Fibroblast of lung (primary cell): ENCODE results near the gene ZNF862. TPM values are rescaled to one million over a fixed set of nuclear protein-coding genes. Genes with fewer than 3 reads are reported as not detected.

Source experiments
- DNase-seq, 2 donors: peaks; one replicate each; pipeline versions ENCODE4 v3.0.0 to v3.0.0-alpha.2; 2010; ENCODE audit warnings: low read depth in 2 of 2
- H2AFZ ChIP-seq: 2 replicates; pipeline ENCODE4 v1.5.1; 2012; ENCODE audit warnings: low read length, control low read depth, inconsistent platforms
- H3K27ac ChIP-seq: 2 replicates; pipeline ENCODE4 v1.5.1; 2011; ENCODE audit warnings: low read length, control low read depth; ENCODE audit not compliant: insufficient read depth
- H3K27me3 ChIP-seq: 2 replicates; pipeline ENCODE4 v1.5.1; 2011; ENCODE audit warnings: mild to moderate bottlenecking, low read length; ENCODE audit not compliant: control insufficient read depth, insufficient read depth
- H3K36me3 ChIP-seq: 2 replicates; pipeline ENCODE4 v1.5.1; 2011; ENCODE audit warnings: low read length; ENCODE audit not compliant: control insufficient read depth, insufficient read depth
- H3K4me1 ChIP-seq: 2 replicates; pipeline ENCODE4 v1.5.1; 2011; ENCODE audit warnings: low read length; ENCODE audit not compliant: control insufficient read depth, insufficient read depth; ENCODE audit errors: extremely low read depth
- H3K4me2 ChIP-seq: 2 replicates; pipeline ENCODE4 v1.5.1; 2011; ENCODE audit warnings: low read length, control low read depth; ENCODE audit not compliant: insufficient read depth; ENCODE audit errors: extremely low read depth
- H3K4me3 ChIP-seq, 4 experiments: fragments of 200-600 bp in 1 of 4; sonication (generic) in 1 of 4; replicated peaks in 1 of 4; 2 replicates each; pipeline ENCODE4 v1.5.1; 2011 to 2016; ENCODE audit warnings: low read length in 4 of 4, low read depth in 3 of 4, mild to moderate bottlenecking in 3 of 4, control low read depth in 2 of 4, inconsistent platforms in 1 of 4, mixed read lengths in 1 of 4; ENCODE audit not compliant: insufficient read depth in 1 of 4; ENCODE audit errors: control extremely low read depth in 1 of 4
- H3K79me2 ChIP-seq: 2 replicates; pipeline ENCODE4 v1.5.1; 2012; ENCODE audit warnings: mild to moderate bottlenecking, low read length, inconsistent platforms; ENCODE audit not compliant: control insufficient read depth, insufficient read depth
- H3K9ac ChIP-seq: 2 replicates; pipeline ENCODE4 v1.5.1; 2011; ENCODE audit warnings: mild to moderate bottlenecking, low read length, control low read depth; ENCODE audit not compliant: insufficient read depth
- H3K9me3 ChIP-seq: 2 replicates; pipeline ENCODE4 v1.5.1; 2012; ENCODE audit warnings: low read depth, low read length; ENCODE audit not compliant: control insufficient read depth, insufficient read depth
- H4K20me1 ChIP-seq: 2 replicates; pipeline ENCODE4 v1.5.1; 2011; ENCODE audit warnings: low read length; ENCODE audit not compliant: control insufficient read depth, insufficient read depth; ENCODE audit errors: extremely low read depth
- EZH2 ChIP-seq: IDR thresholded peaks from 2 replicates; pipeline ENCODE4 v1.5.1; 2012; ENCODE audit warnings: low read length, control low read depth, mild to moderate bottlenecking; ENCODE audit errors: missing control alignments
- polyA plus RNA-seq, 2 donors: library from polyadenylated mRNA; depleted of rRNA in 1 of 2; stranded (reverse) in 1 of 2; unstranded in 1 of 2; fragments of >200 nt; gene quantifications; 2 replicates each; pipeline ENCODE4 v1.2.1, GENCODE V29; 2011 to 2012; ENCODE audit warnings: missing spikeins in 1 of 2
- total RNA-seq: library from RNA; depleted of rRNA; stranded (reverse); fragments of >200 nt; gene quantifications from 2 replicates; pipeline ENCODE4 v1.2.1, GENCODE V29; 2014
- TF ChIP-seq, protein P1 (sequence below), 2 donors: IDR thresholded peaks in 1 of 2; conservative IDR thresholded peaks in 1 of 2; 1 replicate in 1 of 2; 2 replicates in 1 of 2; pipeline ENCODE4 v1.5.1; 2011 to 2012; ENCODE audit warnings: low read length in 2 of 2, control low read depth in 1 of 2, inconsistent platforms in 1 of 2, low read depth in 1 of 2, mild to moderate bottlenecking in 1 of 2

The ZNF862 gene
- total and polyA plus RNA-seq, 2 donors (not counting 1 experiment from before 2014, with no cell fraction given): 4.7 to 10.9 TPM

DNA sequence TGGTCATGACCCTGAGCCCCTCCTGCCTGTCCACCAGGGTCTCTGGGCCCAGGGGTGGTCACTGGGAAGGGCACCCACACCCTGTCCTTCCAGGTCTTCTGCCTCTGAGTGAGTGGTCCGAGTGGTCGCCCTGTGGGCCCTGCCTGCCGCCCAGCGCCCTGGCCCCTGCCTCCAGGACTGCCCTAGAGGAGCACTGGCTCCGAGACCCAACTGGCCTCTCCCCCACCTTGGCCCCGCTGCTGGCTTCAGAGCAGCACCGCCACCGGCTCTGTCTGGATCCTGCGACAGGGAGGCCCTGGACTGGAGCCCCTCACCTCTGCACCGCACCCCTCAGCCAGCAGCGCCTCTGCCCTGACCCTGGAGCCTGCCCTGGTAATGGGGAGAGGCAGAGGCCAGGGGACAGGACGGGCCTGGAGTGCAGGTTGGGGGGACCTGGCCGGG is 13.9 kb upstream of the ZNF862 start:
- Histone ChIP-seq H3K4me2 (no peak overlapping the region), H3K27me3 (no peaks in the 10 kb centered on the region), H3K9ac (no peak overlapping the region), H3K79me2 (no peaks in the 10 kb centered on the region), H3K4me3 (no peak overlapping the region), H3K27ac (no peak overlapping the region), H4K20me1 (no peaks in the 10 kb centered on the region), H2AFZ (no peak overlapping the region), H3K36me3 (no peaks in the 10 kb centered on the region), H3K4me1 (no peaks in the 10 kb centered on the region), H3K9me3 (no peaks in the 10 kb centered on the region)
- TF ChIP-seq EZH2: no peak
- TF ChIP-seq, protein P1, sequence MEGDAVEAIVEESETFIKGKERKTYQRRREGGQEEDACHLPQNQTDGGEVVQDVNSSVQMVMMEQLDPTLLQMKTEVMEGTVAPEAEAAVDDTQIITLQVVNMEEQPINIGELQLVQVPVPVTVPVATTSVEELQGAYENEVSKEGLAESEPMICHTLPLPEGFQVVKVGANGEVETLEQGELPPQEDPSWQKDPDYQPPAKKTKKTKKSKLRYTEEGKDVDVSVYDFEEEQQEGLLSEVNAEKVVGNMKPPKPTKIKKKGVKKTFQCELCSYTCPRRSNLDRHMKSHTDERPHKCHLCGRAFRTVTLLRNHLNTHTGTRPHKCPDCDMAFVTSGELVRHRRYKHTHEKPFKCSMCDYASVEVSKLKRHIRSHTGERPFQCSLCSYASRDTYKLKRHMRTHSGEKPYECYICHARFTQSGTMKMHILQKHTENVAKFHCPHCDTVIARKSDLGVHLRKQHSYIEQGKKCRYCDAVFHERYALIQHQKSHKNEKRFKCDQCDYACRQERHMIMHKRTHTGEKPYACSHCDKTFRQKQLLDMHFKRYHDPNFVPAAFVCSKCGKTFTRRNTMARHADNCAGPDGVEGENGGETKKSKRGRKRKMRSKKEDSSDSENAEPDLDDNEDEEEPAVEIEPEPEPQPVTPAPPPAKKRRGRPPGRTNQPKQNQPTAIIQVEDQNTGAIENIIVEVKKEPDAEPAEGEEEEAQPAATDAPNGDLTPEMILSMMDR (conservative IDR thresholded peaks at IDR 0.05 in 1 of 2, IDR thresholded peaks at IDR 0.05 in 1 of 2; ENCODE audit: low read depth in 1 of 2, low read length in 2 of 2): no peak
- no peak for DNase-seq

DNA sequence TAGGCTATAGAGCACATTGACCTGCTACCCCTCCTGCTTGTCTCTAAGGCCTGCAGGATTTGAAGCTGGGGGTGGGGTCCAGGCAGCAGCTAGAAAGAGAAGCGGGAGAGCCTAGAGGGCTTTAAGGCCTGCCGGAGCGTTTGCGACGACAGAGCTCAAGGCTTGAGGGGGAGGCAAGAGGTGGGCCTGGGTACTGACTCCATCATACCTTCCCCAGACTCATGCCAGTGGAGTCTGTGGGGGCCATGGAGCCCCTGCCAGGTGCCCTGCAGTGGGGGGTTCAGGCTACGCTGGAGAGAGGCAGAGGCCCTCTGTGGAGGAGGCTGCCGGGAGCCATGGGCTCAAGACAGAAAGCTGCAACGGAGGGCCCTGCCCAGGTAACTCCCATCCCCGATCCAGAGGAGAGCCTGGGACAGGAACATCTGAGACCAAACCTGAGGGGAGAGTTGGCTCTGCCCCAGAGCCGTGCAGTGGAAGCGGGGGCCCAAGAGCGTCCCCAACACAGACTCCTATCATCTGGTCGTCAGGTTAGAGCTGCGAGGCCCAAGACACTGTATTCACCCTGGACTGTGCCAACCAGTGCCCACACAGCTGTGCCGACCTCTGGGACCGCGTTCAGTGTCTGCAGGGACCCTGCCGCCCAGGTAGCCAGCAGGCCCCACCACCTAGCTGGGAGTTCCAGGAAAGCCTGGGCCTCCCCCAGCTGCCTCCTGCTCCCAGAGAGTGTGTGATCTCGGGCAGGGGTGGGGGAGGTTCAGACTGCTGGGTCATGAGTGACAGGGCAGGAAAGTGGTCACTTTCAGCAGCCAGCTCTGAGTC is 13.2 kb upstream of the ZNF862 start:
- Histone ChIP-seq H3K27me3 (no peaks in the 10 kb centered on the region), H4K20me1 (no peaks in the 10 kb centered on the region), H2AFZ (no peak overlapping the region)

DNA sequence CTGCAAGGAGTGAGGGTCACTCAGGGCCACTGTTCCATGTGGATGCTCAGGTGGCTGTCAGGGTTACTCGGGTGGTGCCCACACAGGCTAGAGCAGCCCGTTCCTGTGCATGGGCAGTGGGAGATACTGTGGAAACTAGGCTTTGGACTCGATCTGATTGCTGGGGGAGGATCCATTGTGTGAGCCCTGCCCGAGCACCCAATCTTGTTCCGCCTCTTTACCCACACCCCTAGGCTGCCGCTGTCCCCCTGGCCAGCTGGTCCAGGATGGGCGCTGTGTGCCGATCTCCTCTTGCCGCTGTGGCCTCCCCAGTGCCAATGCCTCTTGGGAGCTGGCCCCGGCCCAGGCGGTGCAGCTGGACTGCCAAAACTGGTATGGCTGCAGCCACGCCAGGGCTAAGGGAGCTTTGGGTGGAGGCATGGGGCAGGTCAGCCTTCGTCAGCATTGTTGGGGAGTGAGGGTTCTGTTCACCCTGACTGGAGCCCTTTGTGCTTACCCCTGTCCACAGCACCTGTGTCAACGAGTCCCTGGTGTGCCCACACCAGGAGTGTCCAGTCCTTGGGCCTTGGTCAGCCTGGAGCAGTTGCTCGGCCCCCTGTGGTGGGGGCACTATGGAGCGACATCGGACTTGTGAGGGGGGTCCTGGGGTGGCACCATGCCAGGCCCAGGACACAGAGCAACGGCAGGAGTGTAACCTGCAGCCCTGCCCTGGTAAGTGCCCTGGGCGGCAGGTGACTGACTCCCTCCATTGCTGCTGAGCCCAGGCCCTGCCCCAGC is 12.4 kb upstream of the ZNF862 start:
- H3K79me2 ChIP-seq: no peaks in the 10 kb centered on the region
- H3K36me3 ChIP-seq: no peaks in the 10 kb centered on the region
- no peak overlapping the region for H3K4me2 ChIP-seq
- H3K27ac ChIP-seq: no peak overlapping the region
- no peak for TF ChIP-seq EZH2
- TF ChIP-seq, protein P1 (conservative IDR thresholded peaks at IDR 0.05 in 1 of 2, IDR thresholded peaks at IDR 0.05 in 1 of 2; ENCODE audit: low read depth in 1 of 2, low read length in 2 of 2): no peak
- H3K4me1 ChIP-seq: no peaks in the 10 kb centered on the region
- no peaks in the 10 kb centered on the region for H4K20me1 ChIP-seq
- no peaks in the 10 kb centered on the region for H3K27me3 ChIP-seq
- no peak overlapping the region for H3K4me3 ChIP-seq
- no peak overlapping the region for H3K9ac ChIP-seq
- no peak for DNase-seq
- no peaks in the 10 kb centered on the region for H3K9me3 ChIP-seq
- no peak overlapping the region for H2AFZ ChIP-seq

More for the DNA sequence above, 13.2 kb upstream of the ZNF862 start:
- no peaks in the 10 kb centered on the region for H3K9me3 ChIP-seq
- no peak for TF ChIP-seq EZH2
- TF ChIP-seq, protein P1 (conservative IDR thresholded peaks at IDR 0.05 in 1 of 2, IDR thresholded peaks at IDR 0.05 in 1 of 2; ENCODE audit: low read depth in 1 of 2, low read length in 2 of 2): no peak
- DNase-seq: no peak
- no peaks in the 10 kb centered on the region for H3K36me3 ChIP-seq
- no peaks in the 10 kb centered on the region for H3K4me1 ChIP-seq
- H3K9ac ChIP-seq: no peak overlapping the region
- H3K4me3 ChIP-seq: no peak overlapping the region
- H3K27ac ChIP-seq: no peak overlapping the region
- no peaks in the 10 kb centered on the region for H3K79me2 ChIP-seq
- H3K4me2 ChIP-seq: no peak overlapping the region
